GM10266 (cell line): Measurements from ENCODE around the gene TYMS.

Experiments used
- DNase-seq: peaks from one replicate; pipeline ENCODE4 v3.0.0; 2012; ENCODE audit errors: extremely low spot score
- CTCF ChIP-seq: IDR thresholded peaks from 2 replicates; pipeline ENCODE4 v1.5.1; 2012; ENCODE audit warnings: mild to moderate bottlenecking, low read depth; ENCODE audit not compliant: control insufficient read depth, insufficient read depth; ENCODE audit errors: missing control alignments

Gene TYMS

GRCh38 chr18:657311-658000 is at the start of gene TYMS:
Gene TYMS, plus strand, starts transcription at chr18:657653. Its CDS starts 90 bp downstream, at chr18:657743.
- no peak for TF ChIP-seq CTCF
- DNase-seq: peak; percentile 75

GRCh38 chr18:607930-608329 is 49.5 kb upstream of the TYMS start:
- no peak for DNase-seq
- no peak for TF ChIP-seq CTCF

DNA sequence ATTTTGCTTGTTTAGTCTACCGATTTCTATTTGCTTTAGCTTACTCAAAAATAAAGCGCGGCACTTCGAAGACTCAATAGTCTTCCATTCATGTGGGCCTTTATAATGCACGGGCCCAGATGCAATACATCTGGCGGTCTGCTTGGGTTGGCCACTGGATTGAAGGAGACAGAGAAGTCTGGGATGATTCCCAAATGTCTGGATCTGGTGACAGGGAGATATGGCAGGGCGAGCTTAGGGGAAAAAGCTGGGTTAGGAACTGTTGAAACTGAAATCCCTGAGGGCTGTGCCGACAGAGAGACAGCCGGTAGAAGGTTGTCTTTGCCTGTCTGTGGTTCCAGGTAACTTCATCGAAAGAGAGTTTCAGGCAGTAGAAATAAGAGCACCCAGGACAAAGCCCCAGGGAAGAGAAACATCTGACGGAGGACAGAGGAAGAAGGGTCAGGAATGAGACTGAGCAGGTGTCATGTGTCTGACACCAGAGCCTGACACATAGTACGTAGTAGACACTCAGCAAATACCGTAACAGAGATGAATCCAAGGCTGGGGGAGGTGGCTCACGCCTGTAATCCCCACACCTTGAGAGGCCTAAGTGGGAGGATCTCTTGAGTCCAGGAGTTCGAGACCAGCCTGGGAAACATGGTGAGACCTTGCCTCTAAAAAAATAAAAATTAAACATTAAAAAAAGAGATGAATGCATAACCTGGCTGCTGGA is 47.1 kb upstream of the TYMS start:
- DNase-seq: no peak

DNA sequence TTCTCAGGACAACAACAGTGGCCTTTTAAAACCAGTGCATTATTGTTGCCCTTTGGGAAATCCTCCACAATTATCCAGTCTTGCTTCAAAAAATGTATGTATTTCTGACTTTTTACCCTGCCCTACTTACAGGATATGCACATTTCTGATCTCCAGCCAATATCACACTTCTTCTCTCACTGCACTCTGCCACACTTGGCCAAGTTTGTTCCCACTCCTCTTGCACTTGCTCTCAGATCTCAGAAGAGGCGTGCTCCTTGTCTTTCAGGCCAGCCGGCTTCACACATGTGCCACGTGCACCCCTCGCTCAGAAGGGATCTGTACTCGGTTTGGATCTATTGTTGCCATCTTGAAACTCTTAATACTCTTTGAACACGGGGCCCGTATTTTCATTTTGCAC is 45.3 kb upstream of the TYMS start:
- TF ChIP-seq CTCF: no peak

More for the DNA sequence above, 47.1 kb upstream of the TYMS start:
- no peak for TF ChIP-seq CTCF

DNA sequence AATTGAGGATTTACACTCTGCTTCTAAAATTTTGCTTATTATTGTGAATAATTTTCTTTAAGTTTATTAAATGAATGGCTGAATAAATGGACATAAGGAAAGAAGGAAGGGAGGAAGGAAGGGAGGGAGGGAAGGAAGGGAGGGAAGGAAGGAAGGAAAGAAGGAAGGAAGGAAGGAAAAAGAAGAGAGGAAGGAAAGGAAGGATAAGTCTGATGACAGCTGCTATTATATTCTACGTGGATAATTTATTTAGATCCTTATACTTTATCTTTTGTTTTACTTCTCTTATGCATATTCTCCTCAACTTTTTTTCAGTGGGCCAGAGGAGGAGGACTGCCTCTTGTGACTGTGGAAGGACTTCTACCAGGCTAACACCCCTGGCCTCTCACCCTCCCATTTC is 43.3 kb upstream of the TYMS start:
- no peak for TF ChIP-seq CTCF
- no peak for DNase-seq

More for the DNA sequence above, 45.3 kb upstream of the TYMS start:
- DNase-seq: no peak

GRCh38 chr18:615092-615521 is 42.3 kb upstream of the TYMS start:
- no peak for DNase-seq

More at GRCh38 chr18:615092-615521, 42.3 kb upstream of the TYMS start:
- no peak for TF ChIP-seq CTCF
